Measurements from ENCODE around the gene GRIPAP1. TPM values are rescaled to one million over a fixed set of nuclear protein-coding genes. Genes with fewer than 3 reads are reported as not detected.

Gene GRIPAP1
- total and polyA plus RNA-seq, 2 donors, result 19.5 to 37.0 TPM

GRCh38 chrX:48938721-48939425 is 63.2 kb downstream of the GRIPAP1 start:
- peak in 4 of 9 donors; percentile 62 to 88 (median 70) for DNase-seq (ENCODE audit: low read depth in 6 of 9, low spot score in 9 of 9)
- H3K27me3 ChIP-seq (ENCODE audit: control insufficient read depth in 2 of 2, insufficient read depth in 1 of 2, low read length in 1 of 2), result no peaks in the 10 kb centered on the region
- 5% methylated on average over 1 of the region's 1 CpG for WGBS
- peaks cover 45 to 73% of the 10 kb centered on the region in 2 donors for H3K4me1 ChIP-seq (ENCODE audit: control insufficient read depth in 2 of 2, insufficient read depth in 2 of 2, low read length in 2 of 2)
- H3K27ac ChIP-seq (ENCODE audit: low read depth in 1 of 2, low read length in 1 of 2), result peak overlapping the region; percentile 84 to 92
- peaks cover 18 to 23% of the 10 kb centered on the region in 2 donors for H3K36me3 ChIP-seq (ENCODE audit: control insufficient read depth in 2 of 2, insufficient read depth in 2 of 2, low read length in 1 of 2)
- peak overlapping the region; percentile 14 to 16 for H3K4me3 ChIP-seq (ENCODE audit: low read length in 2 of 2)
- H3K9me3 ChIP-seq (ENCODE audit: control insufficient read depth in 2 of 2, insufficient read depth in 1 of 2, low read length in 1 of 2), result no peaks in the 10 kb centered on the region

GRCh38 chrX:48937054-48937907 is 64.8 kb downstream of the GRIPAP1 start:
- Histone ChIP-seq H3K4me3 (ENCODE audit: low read length in 2 of 2) (peak overlapping the region; percentile 32 to 38), H3K36me3 (ENCODE audit: control insufficient read depth in 2 of 2, insufficient read depth in 2 of 2, low read length in 1 of 2) (peaks cover 20 to 34% of the 10 kb centered on the region in 2 donors), H3K9me3 (ENCODE audit: control insufficient read depth in 2 of 2, insufficient read depth in 1 of 2, low read length in 1 of 2) (no peaks in the 10 kb centered on the region), H3K27ac (ENCODE audit: low read depth in 1 of 2, low read length in 1 of 2) (peak overlapping the region; percentile 91 to 92), H3K27me3 (ENCODE audit: control insufficient read depth in 2 of 2, insufficient read depth in 1 of 2, low read length in 1 of 2) (no peaks in the 10 kb centered on the region), H3K4me1 (ENCODE audit: control insufficient read depth in 2 of 2, insufficient read depth in 2 of 2, low read length in 2 of 2) (peaks cover 43 to 71% of the 10 kb centered on the region in 2 donors)
- under 1% methylated on average over 9 of the region's 9 CpGs for WGBS
- peak in 6 of 9 donors; percentile 68 to 94 (median 82) for DNase-seq (ENCODE audit: low read depth in 6 of 9, low spot score in 9 of 9)

GRCh38 chrX:48936429-48937053 is 65.5 kb downstream of the GRIPAP1 start:
- H3K9me3 ChIP-seq (ENCODE audit: control insufficient read depth in 2 of 2, insufficient read depth in 1 of 2, low read length in 1 of 2), result no peaks in the 10 kb centered on the region
- peak overlapping the region in 1 of 2 donors; percentile 32 for H3K4me3 ChIP-seq (ENCODE audit: low read length in 2 of 2)
- peaks cover 42 to 64% of the 10 kb centered on the region in 2 donors for H3K4me1 ChIP-seq (ENCODE audit: control insufficient read depth in 2 of 2, insufficient read depth in 2 of 2, low read length in 2 of 2)
- peaks cover 20 to 35% of the 10 kb centered on the region in 2 donors for H3K36me3 ChIP-seq (ENCODE audit: control insufficient read depth in 2 of 2, insufficient read depth in 2 of 2, low read length in 1 of 2)
- peak overlapping the region; percentile 91 to 92 for H3K27ac ChIP-seq (ENCODE audit: low read depth in 1 of 2, low read length in 1 of 2)
- WGBS, result 94% methylated on average over 8 of the region's 8 CpGs
- H3K27me3 ChIP-seq (ENCODE audit: control insufficient read depth in 2 of 2, insufficient read depth in 1 of 2, low read length in 1 of 2), result no peaks in the 10 kb centered on the region
- no peak for DNase-seq (ENCODE audit: low read depth in 6 of 9, low spot score in 9 of 9)

- Histone ChIP-seq H3K4me1 (ENCODE audit: control insufficient read depth in 2 of 2, insufficient read depth in 2 of 2, low read length in 2 of 2) (peaks cover 32 to 52% of the 10 kb centered on the region in 2 donors), H3K4me3 (ENCODE audit: low read length in 2 of 2) (no peak overlapping the region), H3K27ac (ENCODE audit: low read depth in 1 of 2, low read length in 1 of 2) (peak overlapping the region in 1 of 2 donors; percentile 31), H3K27me3 (ENCODE audit: control insufficient read depth in 2 of 2, insufficient read depth in 1 of 2, low read length in 1 of 2) (no peaks in the 10 kb centered on the region), H3K36me3 (ENCODE audit: control insufficient read depth in 2 of 2, insufficient read depth in 2 of 2, low read length in 1 of 2) (peaks cover 26 to 45% of the 10 kb centered on the region in 2 donors), H3K9me3 (ENCODE audit: control insufficient read depth in 2 of 2, insufficient read depth in 1 of 2, low read length in 1 of 2) (no peaks in the 10 kb centered on the region)
- WGBS, result 100% methylated on average over 1 of the region's 1 CpG
- DNase-seq (ENCODE audit: low read depth in 6 of 9, low spot score in 9 of 9), result no peak
These were observed 66.8 kb downstream of the GRIPAP1 start for GRCh38 chrX:48935301-48935670.

GRCh38 chrX:48934581-48935300 is 67.3 kb downstream of the GRIPAP1 start:
- no peak for DNase-seq (ENCODE audit: low read depth in 6 of 9, low spot score in 9 of 9)
- Histone ChIP-seq H3K4me3 (ENCODE audit: low read length in 2 of 2) (no peak overlapping the region), H3K27me3 (ENCODE audit: control insufficient read depth in 2 of 2, insufficient read depth in 1 of 2, low read length in 1 of 2) (no peaks in the 10 kb centered on the region), H3K36me3 (ENCODE audit: control insufficient read depth in 2 of 2, insufficient read depth in 2 of 2, low read length in 1 of 2) (peaks cover 26 to 48% of the 10 kb centered on the region in 2 donors), H3K27ac (ENCODE audit: low read depth in 1 of 2, low read length in 1 of 2) (peak overlapping the region in 1 of 2 donors; percentile 31), H3K4me1 (ENCODE audit: control insufficient read depth in 2 of 2, insufficient read depth in 2 of 2, low read length in 2 of 2) (peaks cover 28 to 46% of the 10 kb centered on the region in 2 donors), H3K9me3 (ENCODE audit: control insufficient read depth in 2 of 2, insufficient read depth in 1 of 2, low read length in 1 of 2) (no peaks in the 10 kb centered on the region)
- WGBS, result 92% methylated on average over 7 of the region's 7 CpGs

GRCh38 chrX:48933757-48934156 is 68.3 kb downstream of the GRIPAP1 start:
- H3K36me3 ChIP-seq (ENCODE audit: control insufficient read depth in 2 of 2, insufficient read depth in 2 of 2, low read length in 1 of 2), result peaks cover 26 to 45% of the 10 kb centered on the region in 2 donors

GRCh38 chrX:48927736-48928382 is 74.2 kb downstream of the GRIPAP1 start:
- H3K27ac ChIP-seq (ENCODE audit: low read depth in 1 of 2, low read length in 1 of 2), result no peak overlapping the region
- 94% methylated on average over 2 of the region's 2 CpGs for WGBS
- peaks cover 35 to 47% of the 10 kb centered on the region in 2 donors for H3K36me3 ChIP-seq (ENCODE audit: control insufficient read depth in 2 of 2, insufficient read depth in 2 of 2, low read length in 1 of 2)

More at GRCh38 chrX:48933757-48934156, 68.3 kb downstream of the GRIPAP1 start:
- H3K27me3 ChIP-seq (ENCODE audit: control insufficient read depth in 2 of 2, insufficient read depth in 1 of 2, low read length in 1 of 2), result no peaks in the 10 kb centered on the region
- 99% methylated on average over 2 of the region's 2 CpGs for WGBS
- H3K4me3 ChIP-seq (ENCODE audit: low read length in 2 of 2), result no peak overlapping the region
- no peaks in the 10 kb centered on the region for H3K9me3 ChIP-seq (ENCODE audit: control insufficient read depth in 2 of 2, insufficient read depth in 1 of 2, low read length in 1 of 2)
- no peak overlapping the region for H3K27ac ChIP-seq (ENCODE audit: low read depth in 1 of 2, low read length in 1 of 2)
- peaks cover 23 to 36% of the 10 kb centered on the region in 2 donors for H3K4me1 ChIP-seq (ENCODE audit: control insufficient read depth in 2 of 2, insufficient read depth in 2 of 2, low read length in 2 of 2)
- no peak for DNase-seq (ENCODE audit: low read depth in 6 of 9, low spot score in 9 of 9)

GRCh38 chrX:48927123-48927522 is 74.9 kb downstream of the GRIPAP1 start:
- Histone ChIP-seq H3K27ac (ENCODE audit: low read depth in 1 of 2, low read length in 1 of 2) (no peak overlapping the region), H3K4me3 (ENCODE audit: low read length in 2 of 2) (no peak overlapping the region), H3K27me3 (ENCODE audit: control insufficient read depth in 2 of 2, insufficient read depth in 1 of 2, low read length in 1 of 2) (no peaks in the 10 kb centered on the region), H3K36me3 (ENCODE audit: control insufficient read depth in 2 of 2, insufficient read depth in 2 of 2, low read length in 1 of 2) (peaks cover 42 to 50% of the 10 kb centered on the region in 2 donors), H3K4me1 (ENCODE audit: control insufficient read depth in 2 of 2, insufficient read depth in 2 of 2, low read length in 2 of 2) (peaks cover 0 to 1% of the 10 kb centered on the region in 2 donors), H3K9me3 (ENCODE audit: control insufficient read depth in 2 of 2, insufficient read depth in 1 of 2, low read length in 1 of 2) (no peaks in the 10 kb centered on the region)
- DNase-seq (ENCODE audit: low read depth in 6 of 9, low spot score in 9 of 9), result no peak
- 97% methylated on average over 5 of the region's 5 CpGs for WGBS

More at GRCh38 chrX:48927736-48928382, 74.2 kb downstream of the GRIPAP1 start:
- no peaks in the 10 kb centered on the region for H3K9me3 ChIP-seq (ENCODE audit: control insufficient read depth in 2 of 2, insufficient read depth in 1 of 2, low read length in 1 of 2)
- H3K4me3 ChIP-seq (ENCODE audit: low read length in 2 of 2), result no peak overlapping the region
- no peaks in the 10 kb centered on the region for H3K4me1 ChIP-seq (ENCODE audit: control insufficient read depth in 2 of 2, insufficient read depth in 2 of 2, low read length in 2 of 2)
- DNase-seq (ENCODE audit: low read depth in 6 of 9, low spot score in 9 of 9), result no peak
- no peaks in the 10 kb centered on the region for H3K27me3 ChIP-seq (ENCODE audit: control insufficient read depth in 2 of 2, insufficient read depth in 1 of 2, low read length in 1 of 2)
